NCI-H2107 treated with DMSO at 0.1 percent for 48 hours (cell line): Measurements from ENCODE around the gene NME9.
"Not testable (repeated sequence)": the region's sequence is repeated elsewhere in the genome, so short reads cannot be mapped to it uniquely, and the experiment has no call there.

Source experiments
- DNase-seq: peaks from one replicate; lab custom pipeline; 2025; ENCODE audit not compliant: unreplicated experiment; lab: John Stamatoyannopoulos, UW

Gene NME9, protein sequence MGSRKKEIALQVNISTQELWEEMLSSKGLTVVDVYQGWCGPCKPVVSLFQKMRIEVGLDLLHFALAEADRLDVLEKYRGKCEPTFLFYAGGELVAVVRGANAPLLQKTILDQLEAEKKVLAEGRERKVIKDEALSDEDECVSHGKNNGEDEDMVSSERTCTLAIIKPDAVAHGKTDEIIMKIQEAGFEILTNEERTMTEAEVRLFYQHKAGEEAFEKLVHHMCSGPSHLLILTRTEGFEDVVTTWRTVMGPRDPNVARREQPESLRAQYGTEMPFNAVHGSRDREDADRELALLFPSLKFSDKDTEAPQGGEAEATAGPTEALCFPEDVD

DNA sequence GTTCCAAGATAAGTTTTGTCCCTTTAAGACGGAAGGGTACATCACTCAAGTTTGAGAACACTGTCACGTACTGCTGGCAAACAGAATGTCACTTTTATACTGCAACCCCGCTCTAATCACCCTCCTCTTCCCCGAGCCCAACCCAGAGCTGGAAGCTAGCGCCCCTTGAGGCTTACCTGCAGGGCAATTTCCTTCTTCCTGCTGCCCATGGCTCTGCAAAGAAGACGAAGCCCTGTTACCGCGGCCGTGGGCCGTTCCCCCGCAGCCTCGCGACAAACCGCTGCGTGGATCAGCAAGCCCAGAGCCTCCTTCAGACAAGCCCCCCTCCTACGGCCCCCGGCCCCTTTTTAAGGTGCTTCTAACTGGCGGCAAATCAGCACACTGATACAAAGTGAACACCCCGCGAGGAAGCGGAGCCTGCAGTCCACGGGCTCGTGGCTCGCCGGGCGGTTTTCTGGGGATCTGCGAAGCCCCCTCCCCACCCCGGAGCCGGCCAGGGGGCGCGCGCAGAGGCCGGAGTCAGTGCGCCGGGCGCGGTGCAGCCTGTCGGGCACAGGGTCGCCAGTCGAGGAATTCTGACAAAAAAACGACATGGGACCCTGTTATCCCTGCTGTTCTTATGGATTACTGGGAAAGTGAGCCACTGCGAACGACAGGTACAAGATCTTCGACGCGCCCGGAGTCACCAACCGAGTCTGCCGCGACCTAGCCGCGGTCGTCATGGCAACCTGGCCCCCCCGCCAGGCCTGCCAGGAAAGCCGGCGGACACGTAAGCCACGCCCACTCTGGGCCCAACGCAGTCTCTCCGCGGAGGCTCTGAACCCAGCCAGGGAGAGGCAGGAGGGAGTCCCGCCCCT is at the start of gene NME9:
Gene NME9, minus strand, starts transcription at position 725 of the 857 bp plus-strand sequence. Its CDS starts 516 bp downstream, at position 209.
- DNase-seq, result peak; percentile 78

DNA sequence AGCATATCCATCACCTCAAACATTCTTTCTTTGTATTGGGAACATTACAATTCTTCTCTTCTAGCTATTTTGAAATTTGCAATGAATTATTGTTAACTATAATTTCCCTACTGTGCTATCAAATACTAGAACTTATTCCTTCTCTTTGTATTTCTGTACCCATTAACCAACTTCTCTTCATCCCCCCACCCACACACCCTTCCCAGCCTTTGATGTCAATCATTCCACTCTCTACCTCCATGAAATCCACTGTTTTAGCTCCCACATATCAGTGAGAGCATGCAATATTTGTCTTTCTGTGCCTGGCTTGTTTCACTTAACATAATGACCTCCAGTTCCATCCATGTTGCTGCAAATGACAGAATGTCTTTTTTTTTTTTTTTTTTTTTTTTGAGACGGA is 49.3 kb upstream of the NME9 start:
- DNase-seq, result no peak

DNA sequence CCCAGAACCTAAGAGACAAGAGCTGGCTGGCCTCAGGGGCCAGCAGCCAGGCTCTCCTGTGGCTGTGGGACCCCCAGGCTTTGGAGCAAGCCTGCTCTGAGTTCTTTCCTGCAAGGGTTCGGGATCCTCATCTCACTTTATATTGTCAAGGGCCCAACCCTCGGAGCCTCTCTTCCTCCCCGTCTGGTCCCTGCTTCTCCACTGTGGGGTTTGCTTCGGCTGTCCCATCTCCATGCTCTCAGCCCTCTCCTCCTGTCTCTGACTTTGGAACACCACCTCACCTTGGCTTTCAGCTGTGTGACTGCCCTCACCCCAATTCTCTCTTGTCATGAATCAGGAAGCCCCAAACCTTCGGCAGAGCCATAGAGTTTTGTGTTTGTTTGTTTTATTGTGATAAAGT is 48.7 kb upstream of the NME9 start:
- DNase-seq, result no peak

DNA sequence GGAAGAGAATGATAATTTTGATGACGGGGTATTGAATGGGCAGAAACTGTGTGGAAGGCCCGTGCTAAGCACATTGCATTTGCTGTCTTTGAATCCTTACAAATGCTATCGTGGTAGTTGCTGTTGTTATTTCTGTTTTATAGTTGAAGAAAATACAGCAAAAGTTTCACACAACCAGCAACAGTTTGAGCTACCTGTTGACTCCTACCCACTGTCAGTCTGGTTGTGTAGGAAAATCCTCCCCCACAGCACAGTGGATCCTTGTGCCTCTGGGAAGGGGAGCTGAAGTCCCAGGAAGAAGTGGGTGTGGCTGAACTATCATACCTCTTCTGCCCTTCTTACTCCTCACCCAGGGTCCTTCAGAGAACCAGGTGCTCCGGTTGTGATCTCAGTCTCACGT is 48.2 kb upstream of the NME9 start:
- DNase-seq, result no peak

DNA sequence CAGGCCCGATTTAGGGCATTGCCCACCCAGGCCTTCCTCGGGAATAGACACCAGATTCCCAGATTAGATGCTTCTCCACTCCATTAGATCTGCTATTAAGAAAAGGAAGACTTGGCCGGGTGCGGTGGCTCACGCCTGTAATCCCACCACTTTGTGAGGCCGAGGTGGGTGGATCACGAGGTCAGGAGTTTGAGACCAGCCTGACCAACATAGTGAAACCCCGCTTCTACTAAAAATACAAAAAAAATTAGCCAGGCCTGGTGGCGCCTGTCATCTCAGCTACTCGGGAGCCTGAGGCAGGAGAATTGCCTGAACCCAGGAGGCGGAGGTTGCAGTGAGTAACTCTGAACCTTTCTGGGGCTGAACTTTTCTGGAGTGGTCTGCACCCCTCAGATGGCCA is 47.6 kb upstream of the NME9 start:
- DNase-seq, result not testable (repeated sequence)

DNA sequence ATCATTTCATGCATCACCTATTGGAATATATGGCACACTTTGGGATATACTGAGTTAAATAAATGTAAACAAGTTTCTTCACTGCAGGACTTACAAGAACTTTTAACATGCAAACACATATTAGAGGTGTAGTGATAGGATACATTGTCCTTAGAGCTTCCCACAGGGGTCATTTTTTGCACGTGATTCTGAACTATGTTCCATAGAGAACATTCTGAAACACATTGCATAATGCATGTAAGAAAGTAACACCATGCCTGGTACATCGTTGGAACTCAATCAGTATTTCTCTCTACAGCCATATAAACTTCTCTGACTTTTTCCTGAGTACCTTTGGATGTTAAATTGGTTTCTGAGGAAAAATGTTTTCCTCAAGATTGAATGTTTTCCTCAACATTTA is 47.0 kb upstream of the NME9 start:
- no peak for DNase-seq

DNA sequence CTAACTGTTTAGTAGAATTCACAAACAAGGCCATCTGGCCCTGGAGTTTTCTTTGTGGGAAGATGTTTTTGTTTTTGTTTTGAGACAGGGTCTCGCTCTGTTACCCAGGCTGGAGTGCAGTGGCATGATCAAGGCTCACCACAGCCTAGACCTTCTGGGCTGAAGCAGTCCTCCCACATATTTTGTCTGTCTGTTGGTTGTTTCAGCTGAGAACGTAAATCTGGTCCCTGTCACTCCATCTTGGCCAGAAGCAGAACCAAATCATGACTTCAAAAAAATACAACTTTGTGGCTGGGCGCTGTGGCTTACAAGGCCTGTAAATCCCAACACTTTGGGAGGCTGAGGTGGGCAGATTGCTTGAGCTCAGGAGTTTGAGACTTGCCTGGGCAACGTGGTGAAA is 45.8 kb upstream of the NME9 start:
- no peak for DNase-seq

DNA sequence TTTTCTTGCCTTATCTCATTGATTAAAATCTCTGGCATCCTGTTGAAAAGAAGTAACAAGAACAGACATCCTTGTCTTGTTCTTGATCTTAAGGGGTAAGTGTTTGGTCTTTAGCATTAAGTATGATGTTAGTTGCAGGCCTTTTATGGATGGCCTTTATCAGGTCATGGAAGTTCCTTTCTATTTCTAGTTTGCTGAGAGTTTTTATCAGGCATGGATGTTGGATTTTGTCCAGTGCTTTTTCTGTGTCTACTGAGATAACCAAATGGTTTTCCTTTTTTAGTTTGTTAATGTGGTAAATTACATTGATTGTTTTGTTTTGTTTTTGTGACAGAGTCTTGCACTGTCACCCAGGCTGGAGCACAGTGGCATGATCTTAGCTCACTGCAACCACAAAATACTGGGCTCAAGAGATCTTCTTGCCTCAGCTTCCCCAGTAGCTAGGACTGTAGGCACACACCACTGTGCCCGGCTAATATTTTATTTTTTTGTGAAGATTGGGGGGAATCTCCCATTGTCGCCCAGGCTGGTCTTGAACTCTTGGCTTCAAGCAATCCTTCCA is 45.0 kb upstream of the NME9 start:
- DNase-seq, result no peak

DNA sequence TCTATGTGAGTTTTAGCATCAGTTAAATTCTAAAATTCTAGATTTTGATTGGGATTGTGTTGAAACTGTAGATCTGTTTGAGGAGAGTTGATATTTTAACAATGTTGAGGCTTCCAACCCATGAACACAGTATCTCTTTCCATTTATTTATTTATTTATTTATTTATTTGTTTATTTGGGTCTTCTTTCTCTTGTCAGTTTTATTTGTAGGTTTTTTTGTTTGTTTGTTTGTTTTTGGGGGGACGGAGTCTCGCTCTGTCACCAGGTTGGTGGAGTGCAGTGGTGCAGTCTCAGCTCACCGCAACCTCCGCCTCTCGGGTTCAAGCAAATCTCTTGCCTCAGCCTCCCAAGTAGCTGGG is 44.1 kb upstream of the NME9 start:
- DNase-seq, result no peak

DNA sequence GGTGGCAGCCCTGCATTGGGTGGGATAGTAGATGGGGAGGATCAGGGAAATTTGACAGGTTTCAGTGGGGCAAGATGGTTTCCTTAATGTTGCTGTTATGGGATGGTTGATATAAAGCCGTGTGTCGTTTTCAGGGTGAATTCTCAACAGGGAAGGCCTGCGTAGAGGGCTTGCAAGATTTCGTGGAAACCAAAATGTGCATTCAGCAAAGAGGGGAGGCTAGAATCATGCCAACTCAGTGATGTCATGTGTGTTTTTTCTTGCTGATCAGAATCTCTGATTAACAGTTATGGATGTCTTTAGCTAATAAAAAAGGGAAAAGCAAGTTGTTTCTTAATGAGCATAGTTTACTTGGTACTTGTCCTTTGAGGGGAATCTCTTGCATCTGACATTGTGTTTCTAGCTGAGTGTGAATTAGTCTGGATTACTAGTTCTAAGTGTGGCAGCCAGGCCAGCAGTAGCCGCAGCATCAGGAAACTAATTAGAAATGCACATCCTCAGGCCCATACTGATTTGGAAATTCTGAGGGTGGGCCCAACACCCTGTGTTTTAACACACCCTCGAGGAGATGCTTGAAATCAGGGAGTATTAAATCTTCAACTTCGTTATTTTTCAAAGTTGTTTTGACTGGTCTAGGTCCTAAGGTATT is 43.6 kb upstream of the NME9 start:
- no peak for DNase-seq

DNA sequence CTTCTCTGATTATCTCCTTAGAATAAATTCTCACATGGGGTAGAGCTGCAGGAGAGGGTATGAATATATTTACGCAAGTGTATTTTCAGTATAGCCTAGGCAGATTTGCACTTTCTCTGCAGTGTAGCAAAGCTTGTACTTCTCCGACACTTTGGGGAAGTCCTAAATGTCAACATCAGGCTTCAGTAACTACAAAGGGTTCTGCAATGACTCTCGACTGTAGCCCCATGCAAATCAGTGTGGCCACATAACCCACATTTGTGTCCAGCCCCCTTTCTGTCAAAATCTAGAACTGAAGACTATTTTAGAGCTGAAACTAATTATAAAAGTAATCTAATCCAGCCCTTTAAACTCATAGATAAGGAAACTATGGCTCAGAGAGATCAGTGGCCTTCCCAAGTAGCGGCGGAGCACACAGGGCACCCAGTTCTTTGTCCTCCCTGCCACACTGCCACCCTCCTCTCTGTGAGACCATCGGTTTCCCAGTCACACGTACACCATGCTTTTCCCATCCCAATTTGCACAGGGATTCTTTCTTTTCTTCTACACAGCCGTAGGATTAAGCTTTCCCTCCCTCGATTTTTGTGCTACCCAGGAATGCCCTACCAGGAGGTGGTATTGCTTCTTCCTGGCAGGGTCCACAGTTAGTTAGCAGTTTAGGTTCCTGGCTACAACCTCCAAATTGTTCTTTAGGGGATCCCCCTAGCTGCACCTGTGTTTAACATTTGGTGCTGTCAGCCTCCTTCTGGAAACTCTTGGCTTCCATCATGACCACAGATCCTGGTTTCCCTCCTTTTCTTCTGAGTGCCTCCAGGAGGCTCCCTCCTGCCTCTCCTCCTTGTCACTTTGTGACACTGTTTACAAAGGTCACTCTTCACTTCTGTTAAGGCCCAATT is 41.7 kb upstream of the NME9 start:
- no peak for DNase-seq

DNA sequence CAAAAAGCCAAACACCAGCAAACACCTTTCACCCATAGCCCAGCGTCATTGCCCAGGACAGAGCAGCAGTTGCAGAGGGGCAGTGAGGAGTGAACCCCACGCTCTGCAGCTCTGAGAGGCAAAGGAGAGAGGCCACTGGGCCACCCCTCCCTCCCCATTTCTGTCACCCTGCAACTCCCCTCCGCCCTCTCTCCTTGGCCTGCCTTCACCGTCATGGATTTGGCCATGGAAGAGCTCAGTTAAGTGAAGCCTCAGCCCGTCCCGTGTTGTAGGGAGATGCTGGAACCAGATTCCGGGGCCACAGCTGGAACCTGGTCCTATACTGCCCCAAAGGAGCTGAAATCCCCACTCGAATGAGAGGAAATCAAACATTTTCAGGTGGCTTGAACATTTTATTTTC is 40.7 kb upstream of the NME9 start:
- no peak for DNase-seq

DNA sequence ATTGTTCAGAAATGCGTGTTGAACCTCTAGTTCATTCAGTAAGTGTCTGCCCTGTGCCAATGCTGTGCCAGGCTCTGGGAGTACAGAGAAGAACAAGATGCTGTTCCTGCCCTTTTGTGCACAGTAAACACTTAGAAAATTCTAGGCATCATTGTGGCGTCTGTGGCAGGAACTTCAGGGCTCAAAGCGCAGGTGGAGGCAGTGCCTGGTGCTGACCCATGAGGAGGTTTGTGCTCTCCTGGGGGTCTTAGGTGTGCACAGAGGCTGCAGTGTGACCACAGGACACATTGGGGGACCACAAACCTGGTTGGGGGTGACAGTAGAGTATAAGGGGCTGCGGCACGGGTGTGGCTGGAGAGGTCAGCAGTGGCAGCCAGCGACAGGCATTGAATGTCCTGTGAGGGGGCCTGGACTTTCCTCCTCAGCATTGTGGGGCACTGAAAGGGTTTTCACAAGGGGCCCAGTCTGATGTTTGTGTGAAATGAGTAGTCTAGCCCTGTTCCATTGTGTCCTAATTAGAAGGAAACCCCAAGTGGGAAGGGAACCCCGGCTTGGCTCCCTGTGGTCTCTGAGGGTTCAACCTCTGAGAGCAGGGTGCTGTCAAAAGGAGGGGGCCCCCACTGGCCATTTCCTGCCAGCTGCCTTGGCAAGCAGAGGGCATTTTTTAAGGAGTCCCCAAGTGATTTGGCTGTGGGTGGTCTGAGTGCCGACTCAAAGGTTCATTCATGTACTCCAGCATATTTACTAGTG is 39.7 kb upstream of the NME9 start:
- no peak for DNase-seq

DNA sequence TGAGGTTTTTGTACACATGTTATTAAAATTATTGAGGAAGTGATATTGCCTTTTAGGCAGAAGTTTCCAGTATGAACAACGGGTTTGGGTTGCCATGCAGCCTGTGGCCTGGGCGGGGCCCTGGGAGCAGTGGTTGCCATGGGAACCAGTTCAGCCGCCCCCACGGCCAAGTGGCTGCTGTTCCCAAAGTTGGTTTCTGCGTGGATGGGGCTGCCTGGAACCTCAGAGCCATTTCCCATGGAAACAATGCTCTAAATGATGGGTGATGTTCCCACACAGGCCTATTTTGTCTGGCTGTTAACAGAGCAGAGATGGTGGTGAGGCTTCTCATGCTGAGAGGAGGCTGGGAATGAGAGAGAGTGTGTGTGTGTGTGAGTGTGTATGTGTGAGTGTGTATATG is 38.3 kb upstream of the NME9 start:
- DNase-seq, result no peak

DNA sequence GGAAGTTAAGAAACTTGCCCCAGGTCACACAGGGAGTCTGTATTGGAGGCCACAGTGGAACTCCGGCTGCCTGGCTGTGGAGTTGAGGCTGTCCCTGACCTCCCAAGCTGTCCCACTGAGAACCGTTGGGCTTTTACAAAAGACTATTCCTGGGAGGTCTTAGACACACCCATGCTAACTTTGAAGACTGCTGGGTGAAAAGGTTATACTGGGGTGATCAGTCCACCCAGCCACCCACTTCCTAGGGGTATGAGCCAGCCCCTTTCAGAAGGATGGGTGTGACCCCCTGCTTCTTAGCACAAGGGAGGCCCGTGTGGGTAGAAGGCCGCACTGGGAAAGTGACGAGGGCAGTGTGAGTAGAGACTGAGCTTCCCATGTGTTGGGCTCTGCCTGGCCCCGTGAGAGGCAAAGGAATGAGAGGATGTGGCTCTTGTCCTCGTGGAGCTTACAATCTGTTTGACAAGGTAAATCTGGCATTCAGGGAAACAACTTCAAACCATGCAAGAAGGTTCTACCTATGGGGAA is 37.7 kb upstream of the NME9 start:
- DNase-seq, result no peak

DNA sequence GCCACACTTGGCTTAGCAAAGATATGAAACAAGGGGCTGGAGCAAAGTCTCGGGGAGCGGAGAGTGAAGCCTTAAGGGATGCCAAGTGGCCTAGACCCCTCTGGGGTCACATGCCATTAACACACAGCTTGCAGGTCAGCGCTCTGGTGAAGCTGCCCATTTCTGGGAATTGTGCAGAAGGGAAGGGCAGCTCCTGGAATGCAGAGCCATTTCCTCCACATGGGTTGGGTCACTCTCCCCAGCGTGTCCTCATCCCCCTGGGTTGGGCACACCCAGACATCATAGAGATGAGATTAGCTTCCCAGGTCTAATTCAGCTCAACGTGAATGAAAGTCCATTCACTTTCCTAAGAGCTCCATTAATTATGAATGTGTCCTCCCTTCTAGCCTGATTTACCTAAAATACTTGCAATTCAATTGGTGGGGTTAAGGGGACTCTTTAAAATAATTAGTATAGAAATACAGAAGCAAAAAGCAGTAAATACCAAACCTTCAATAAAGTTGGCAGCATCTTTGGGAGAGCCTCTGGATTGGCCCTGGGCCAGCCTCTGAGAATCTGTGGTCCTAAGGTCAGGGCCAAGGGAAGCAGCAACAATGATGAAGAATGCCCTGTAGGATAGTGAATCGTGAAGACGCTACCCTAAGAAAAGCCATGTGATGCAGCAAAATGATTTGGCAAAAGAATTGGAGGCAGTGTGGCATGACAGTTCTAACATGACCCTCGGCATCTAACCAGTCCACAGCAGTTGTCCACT is 36.5 kb upstream of the NME9 start:
- no peak for DNase-seq

DNA sequence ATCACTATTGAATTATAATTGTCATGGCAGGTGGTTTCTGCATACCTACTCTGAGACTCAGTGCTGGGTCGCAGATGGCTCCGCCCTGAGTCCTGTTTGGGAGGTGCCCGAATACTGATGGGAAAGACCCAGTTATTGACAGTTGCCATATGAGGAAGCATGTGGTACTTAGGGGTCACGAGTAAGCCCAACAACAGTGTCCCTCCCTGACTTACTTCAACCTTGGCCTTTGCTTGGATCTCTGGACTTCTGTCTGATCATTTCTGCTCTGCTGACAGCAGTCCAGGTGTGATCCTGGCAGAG is 35.6 kb upstream of the NME9 start:
- no peak for DNase-seq

DNA sequence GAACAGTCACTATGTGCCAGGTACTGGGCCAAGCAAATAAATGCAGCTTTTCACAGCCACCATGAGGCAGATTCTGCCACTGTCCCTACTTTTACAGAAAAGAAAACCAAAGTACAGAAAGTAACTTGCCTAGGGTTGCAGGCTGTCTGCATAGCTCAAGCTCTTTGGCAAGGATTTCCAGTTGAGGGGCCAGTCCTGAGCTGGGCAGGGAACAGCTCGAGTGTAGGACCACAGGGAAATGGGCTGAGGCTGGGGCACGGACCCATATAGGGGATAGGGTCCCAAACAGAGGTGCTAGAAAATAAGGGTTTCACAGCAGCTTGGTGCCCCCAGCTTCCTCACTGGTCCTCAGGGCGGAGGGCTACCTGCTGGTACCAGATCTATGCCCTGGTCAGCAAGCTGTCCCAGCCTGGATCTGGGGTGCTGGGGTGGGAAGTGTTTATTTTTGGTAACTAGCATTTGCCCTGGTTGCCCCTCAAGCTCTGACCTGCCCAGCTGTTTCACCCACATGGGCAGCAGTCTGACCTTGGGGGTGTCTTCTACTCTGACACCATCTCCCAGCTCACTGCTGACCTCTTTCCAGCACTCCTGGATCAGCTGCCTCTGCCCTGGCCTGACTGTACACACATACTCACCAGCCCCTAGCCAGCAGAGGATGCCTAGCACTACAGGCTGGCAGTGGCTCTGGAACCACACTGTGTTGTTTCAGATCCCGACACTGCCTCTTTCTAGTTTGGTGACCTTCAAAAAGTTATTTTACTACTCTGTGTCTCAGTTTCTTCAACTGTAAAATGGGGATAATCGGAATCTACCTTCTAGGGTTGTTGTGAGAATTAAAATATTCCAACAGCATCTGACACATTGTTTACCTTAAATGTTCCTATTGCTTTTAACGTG is 35.0 kb upstream of the NME9 start:
- DNase-seq, result no peak
